ENCODE data around the gene FMN1. TPM values are rescaled to one million over a fixed set of nuclear protein-coding genes. Genes with fewer than 3 reads are reported as not detected.

FMN1 gene
- total RNA-seq, 1 experiment from 2014 or later, result 87.0 TPM

GRCh38 chr15:33113666-33114373, 80.7 kb downstream of the FMN1 start:
- DNase-seq (ENCODE audit: low read depth, low spot score), result peak; percentile 77
- in situ Hi-C loops (cut with HindIII; ENCODE audit: low pct_unique_long_range_greater_than_20kb, low sequenced_read_pairs), result no loop called here

- in situ Hi-C loops (cut with HindIII; ENCODE audit: low pct_unique_long_range_greater_than_20kb, low sequenced_read_pairs), result no loop called here
- peak; percentile 68 for DNase-seq (ENCODE audit: low read depth, low spot score)
These were observed 81.9 kb downstream of the FMN1 start for GRCh38 chr15:33112541-33113105.

GRCh38 chr15:33111041-33111451, 83.5 kb downstream of the FMN1 start:
- DNase-seq (ENCODE audit: low read depth, low spot score), result no peak
- in situ Hi-C loops (cut with HindIII; ENCODE audit: low pct_unique_long_range_greater_than_20kb, low sequenced_read_pairs), result no loop called here

GRCh38 chr15:33109345-33109744, 85.2 kb downstream of the FMN1 start:
- in situ Hi-C loops (cut with HindIII; ENCODE audit: low pct_unique_long_range_greater_than_20kb, low sequenced_read_pairs), result no loop called here
- DNase-seq (ENCODE audit: low read depth, low spot score), result no peak

GRCh38 chr15:33108518-33108917, 86.0 kb downstream of the FMN1 start:
- in situ Hi-C loops (cut with HindIII; ENCODE audit: low pct_unique_long_range_greater_than_20kb, low sequenced_read_pairs), result no loop called here
- DNase-seq (ENCODE audit: low read depth, low spot score), result no peak

- in situ Hi-C loops (cut with HindIII; ENCODE audit: low pct_unique_long_range_greater_than_20kb, low sequenced_read_pairs), result no loop called here
- DNase-seq (ENCODE audit: low read depth, low spot score), result no peak
These were observed 86.6 kb downstream of the FMN1 start for GRCh38 chr15:33107950-33108349.

GRCh38 chr15:33104212-33104611, 90.3 kb downstream of the FMN1 start:
- in situ Hi-C loops (cut with HindIII; ENCODE audit: low pct_unique_long_range_greater_than_20kb, low sequenced_read_pairs), result no loop called here
- DNase-seq (ENCODE audit: low read depth, low spot score), result peak; percentile 55

- in situ Hi-C loops (cut with HindIII; ENCODE audit: low pct_unique_long_range_greater_than_20kb, low sequenced_read_pairs), result no loop called here
- DNase-seq (ENCODE audit: low read depth, low spot score), result no peak
These were observed 93.5 kb downstream of the FMN1 start for GRCh38 chr15:33101036-33101435.

GRCh38 chr15:33100314-33100713, 94.2 kb downstream of the FMN1 start:
- in situ Hi-C loops (cut with HindIII; ENCODE audit: low pct_unique_long_range_greater_than_20kb, low sequenced_read_pairs), result no loop called here
- DNase-seq (ENCODE audit: low read depth, low spot score), result no peak

- in situ Hi-C loops (cut with HindIII; ENCODE audit: low pct_unique_long_range_greater_than_20kb, low sequenced_read_pairs), result no loop called here
- no peak for DNase-seq (ENCODE audit: low read depth, low spot score)
These were observed 94.8 kb downstream of the FMN1 start for GRCh38 chr15:33099739-33100138.

- in situ Hi-C loops (cut with HindIII; ENCODE audit: low pct_unique_long_range_greater_than_20kb, low sequenced_read_pairs), result no loop called here
- DNase-seq (ENCODE audit: low read depth, low spot score), result no peak
These were observed 95.3 kb downstream of the FMN1 start for GRCh38 chr15:33099213-33099612.

- in situ Hi-C loops (cut with HindIII; ENCODE audit: low pct_unique_long_range_greater_than_20kb, low sequenced_read_pairs), result no loop called here
- peak; percentile 60 for DNase-seq (ENCODE audit: low read depth, low spot score)
These were observed 96.1 kb downstream of the FMN1 start for GRCh38 chr15:33098094-33099058.

GRCh38 chr15:33096134-33096533, 98.4 kb downstream of the FMN1 start:
- in situ Hi-C loops (cut with HindIII; ENCODE audit: low pct_unique_long_range_greater_than_20kb, low sequenced_read_pairs), result no loop called here
- DNase-seq (ENCODE audit: low read depth, low spot score), result no peak

GRCh38 chr15:33095641-33096040, 98.9 kb downstream of the FMN1 start:
- DNase-seq (ENCODE audit: low read depth, low spot score), result no peak
- in situ Hi-C loops (cut with HindIII; ENCODE audit: low pct_unique_long_range_greater_than_20kb, low sequenced_read_pairs), result no loop called here

GRCh38 chr15:33094336-33094735, 100.2 kb downstream of the FMN1 start:
- peak; percentile 76 for DNase-seq (ENCODE audit: low read depth, low spot score)
- in situ Hi-C loops (cut with HindIII; ENCODE audit: low pct_unique_long_range_greater_than_20kb, low sequenced_read_pairs), result no loop called here

- in situ Hi-C loops (cut with HindIII; ENCODE audit: low pct_unique_long_range_greater_than_20kb, low sequenced_read_pairs), result no loop called here
- no peak for DNase-seq (ENCODE audit: low read depth, low spot score)
These were observed 101.3 kb downstream of the FMN1 start for GRCh38 chr15:33093222-33093621.

GRCh38 chr15:33091983-33092693, 102.4 kb downstream of the FMN1 start:
- in situ Hi-C loops (cut with HindIII; ENCODE audit: low pct_unique_long_range_greater_than_20kb, low sequenced_read_pairs), result no loop called here
- peak; percentile 81 for DNase-seq (ENCODE audit: low read depth, low spot score)
